Daoy (cell line): ENCODE measurements around the gene ADCY1. TPM values are rescaled to one million over a fixed set of nuclear protein-coding genes. Genes with fewer than 3 reads are reported as not detected.
A peak's percentile ranks its signal among the peaks of the same experiment; 100 is the strongest.

Experiments used
- DNase-seq: peaks from one replicate; pipeline ENCODE4 v3.0.0-alpha.2; 2015; ENCODE audit warnings: low read depth
- total RNA-seq: library from RNA; depleted of rRNA; stranded (reverse); fragments of >200 nt; shearing (Covaris generic); gene quantifications from 2 replicates; pipeline ENCODE4 v1.2.3, GENCODE V29; 2014

The ADCY1 gene
- total RNA-seq, 1 experiment from 2014 or later: 0.34 TPM

- no peak for DNase-seq
These were observed 89.9 kb downstream of the ADCY1 start for GRCh38 chr7:45663965-45664633.

- no peak for DNase-seq
These were observed 91.0 kb downstream of the ADCY1 start for GRCh38 chr7:45665172-45665571.

- DNase-seq: no peak
These were observed 96.1 kb downstream of the ADCY1 start for GRCh38 chr7:45670227-45670626.

GRCh38 chr7:45670717-45671116 is 96.5 kb downstream of the ADCY1 start:
- DNase-seq: no peak

GRCh38 chr7:45677311-45677900 is 103.2 kb downstream of the ADCY1 start:
- no peak for DNase-seq

GRCh38 chr7:45679516-45679915 is 105.3 kb downstream of the ADCY1 start:
- no peak for DNase-seq

- no peak for DNase-seq
These were observed 106.6 kb downstream of the ADCY1 start for GRCh38 chr7:45680776-45681175.

GRCh38 chr7:45681596-45682357 is 107.6 kb downstream of the ADCY1 start:
- DNase-seq: no peak

GRCh38 chr7:45682358-45682735 is 108.2 kb downstream of the ADCY1 start:
- DNase-seq: no peak

GRCh38 chr7:45682836-45683555 is 108.8 kb downstream of the ADCY1 start:
- no peak for DNase-seq

GRCh38 chr7:45683556-45684148 is 109.5 kb downstream of the ADCY1 start:
- DNase-seq: no peak

- no peak for DNase-seq
These were observed 110.9 kb downstream of the ADCY1 start for GRCh38 chr7:45684910-45685618.

- DNase-seq: no peak
These were observed 111.6 kb downstream of the ADCY1 start for GRCh38 chr7:45685619-45686240.

GRCh38 chr7:45686441-45687184 is 112.4 kb downstream of the ADCY1 start:
- no peak for DNase-seq

GRCh38 chr7:45687185-45687560 is 113.0 kb downstream of the ADCY1 start:
- no peak for DNase-seq

- no peak for DNase-seq
These were observed 113.6 kb downstream of the ADCY1 start for GRCh38 chr7:45687721-45688120.

GRCh38 chr7:45688382-45688781 is 114.2 kb downstream of the ADCY1 start:
- DNase-seq: no peak

GRCh38 chr7:45689011-45689796 is 115.0 kb downstream of the ADCY1 start:
- DNase-seq: peak; percentile 90
